Osteocyte (in vitro differentiated cells): Measurements from ENCODE around the gene MRPL14. TPM values are rescaled to one million over a fixed set of nuclear protein-coding genes. Genes with fewer than 3 reads are reported as not detected.

ENCODE experiments used
- DNase-seq: peaks from one replicate; pipeline ENCODE4 v3.0.0; 2021; ENCODE audit warnings: mixed read lengths; ENCODE audit not compliant: unreplicated experiment; ENCODE audit errors: extremely low spot score
- H3K27ac Mint-ChIP-seq: one replicate; pipeline ENCODE4 v1.8.0; 2021; ENCODE audit warnings: mild to moderate bottlenecking, mixed read lengths; ENCODE audit not compliant: unreplicated experiment
- H3K27me3 Mint-ChIP-seq: one replicate; pipeline ENCODE4 v1.8.0; 2021; ENCODE audit warnings: mixed read lengths; ENCODE audit not compliant: unreplicated experiment
- H3K36me3 Mint-ChIP-seq: one replicate; pipeline ENCODE4 v1.8.0; 2021; ENCODE audit warnings: mixed read lengths; ENCODE audit not compliant: unreplicated experiment
- H3K4me1 Mint-ChIP-seq: one replicate; pipeline ENCODE4 v1.8.0; 2021; ENCODE audit warnings: mixed read lengths; ENCODE audit not compliant: unreplicated experiment
- H3K4me3 Mint-ChIP-seq: one replicate; pipeline ENCODE4 v1.8.0; 2021; ENCODE audit warnings: mild to moderate bottlenecking, moderate library complexity, mixed read lengths; ENCODE audit not compliant: unreplicated experiment
- H3K9me3 Mint-ChIP-seq: one replicate; pipeline ENCODE4 v1.8.0; 2021; ENCODE audit warnings: mixed read lengths; ENCODE audit not compliant: unreplicated experiment
- CTCF ChIP-seq: fragments of 200-600 bp; sonication (generic); IDR thresholded peaks from 2 replicates; pipeline ENCODE4 v1.5.0; 2021; ENCODE audit warnings: antibody characterized with exemption, mild to moderate bottlenecking, moderate library complexity
- total RNA-seq: library from RNA; stranded (reverse); gene quantifications from 2 replicates; pipeline ENCODE4 v1.2.1, GENCODE V29; 2021

Gene MRPL14
- total RNA-seq, 1 donor from 2014 or later: 36.5 TPM

GRCh38 chr6:44162876-44163625 is 35.8 kb upstream of the MRPL14 start:
- DNase-seq: no peak
- Mint-ChIP-seq H3K4me3 (no peak overlapping the region), H3K4me1 (peaks cover 6% of the 10 kb centered on the region)

GRCh38 chr6:44161997-44162338 is 34.7 kb upstream of the MRPL14 start:
- Mint-ChIP-seq H3K27me3 (peaks cover 19% of the 10 kb centered on the region), H3K4me3 (no peak overlapping the region), H3K27ac (no peak overlapping the region), H3K4me1 (peaks cover 6% of the 10 kb centered on the region), H3K9me3 (no peaks in the 10 kb centered on the region), H3K36me3 (no peaks in the 10 kb centered on the region)
- TF ChIP-seq CTCF: no peak
- no peak for DNase-seq

More at GRCh38 chr6:44162876-44163625, 35.8 kb upstream of the MRPL14 start:
- TF ChIP-seq CTCF: no peak
- H3K27me3 Mint-ChIP-seq: peaks cover 19% of the 10 kb centered on the region
- H3K9me3 Mint-ChIP-seq: no peaks in the 10 kb centered on the region
- H3K36me3 Mint-ChIP-seq: no peaks in the 10 kb centered on the region
- H3K27ac Mint-ChIP-seq: no peak overlapping the region

GRCh38 chr6:44158770-44159228 is 31.5 kb upstream of the MRPL14 start, which contains the start of gene CAPN11:
Gene CAPN11 (plus strand): TSS chr6:44158820. CDS start chr6:44158849, 29 bp downstream.
- peaks cover 2% of the 10 kb centered on the region for H3K4me1 Mint-ChIP-seq
- H3K4me3 Mint-ChIP-seq: no peak within 1 kb of the TSS
- DNase-seq: no peak
- H3K36me3 Mint-ChIP-seq: no peaks in the 10 kb centered on the region
- no peaks in the 10 kb centered on the region for H3K9me3 Mint-ChIP-seq
- TF ChIP-seq CTCF: no peak
- H3K27ac Mint-ChIP-seq: no peak within 1 kb of the TSS
- peaks cover 3% of the 10 kb centered on the region for H3K27me3 Mint-ChIP-seq

GRCh38 chr6:44157152-44157521 is 29.9 kb upstream of the MRPL14 start:
- Mint-ChIP-seq H3K9me3 (no peaks in the 10 kb centered on the region), H3K27me3 (no peaks in the 10 kb centered on the region), H3K36me3 (no peaks in the 10 kb centered on the region), H3K4me1 (peaks cover 2% of the 10 kb centered on the region), H3K27ac (no peak overlapping the region), H3K4me3 (no peak overlapping the region)
- TF ChIP-seq CTCF: no peak
- DNase-seq: no peak

- no peak for DNase-seq
- no peak for TF ChIP-seq CTCF
- no peaks in the 10 kb centered on the region for H3K27me3 Mint-ChIP-seq
- H3K27ac Mint-ChIP-seq: no peak overlapping the region
- H3K4me1 Mint-ChIP-seq: peaks cover under 1% of the 10 kb centered on the region
- H3K36me3 Mint-ChIP-seq: no peaks in the 10 kb centered on the region
- H3K9me3 Mint-ChIP-seq: no peaks in the 10 kb centered on the region
- H3K4me3 Mint-ChIP-seq: no peak overlapping the region
Measured at GRCh38 chr6:44156494-44157151, 29.4 kb upstream of the MRPL14 start.
